Gastrocnemius medialis (tissue), 4 donors: Measurements from ENCODE around the gene GH1.

Experiments
- POLR2A ChIP-seq, 2 donors: fragments of 450-650 bp; IDR thresholded peaks; one replicate each; pipeline ENCODE4 v1.6.1; 2017; ENCODE audit warnings: antibody characterized with exemption in 2 of 2, mild to moderate bottlenecking in 2 of 2, moderate library complexity in 2 of 2
- TF ChIP-seq, protein P1 (sequence below), 5 experiments: fragments of 450-650 bp in 3 of 5; fragments of 200-600 bp in 2 of 5; sonication (generic) in 2 of 5; IDR thresholded peaks in 4 of 5; conservative IDR thresholded peaks in 1 of 5; 1 replicate in 4 of 5; 2 replicates in 1 of 5; pipeline ENCODE4 v1.5.1; 2016 to 2019; ENCODE audit warnings: antibody characterized with exemption in 5 of 5, mild to moderate bottlenecking in 3 of 5, moderate library complexity in 3 of 5

DNA sequence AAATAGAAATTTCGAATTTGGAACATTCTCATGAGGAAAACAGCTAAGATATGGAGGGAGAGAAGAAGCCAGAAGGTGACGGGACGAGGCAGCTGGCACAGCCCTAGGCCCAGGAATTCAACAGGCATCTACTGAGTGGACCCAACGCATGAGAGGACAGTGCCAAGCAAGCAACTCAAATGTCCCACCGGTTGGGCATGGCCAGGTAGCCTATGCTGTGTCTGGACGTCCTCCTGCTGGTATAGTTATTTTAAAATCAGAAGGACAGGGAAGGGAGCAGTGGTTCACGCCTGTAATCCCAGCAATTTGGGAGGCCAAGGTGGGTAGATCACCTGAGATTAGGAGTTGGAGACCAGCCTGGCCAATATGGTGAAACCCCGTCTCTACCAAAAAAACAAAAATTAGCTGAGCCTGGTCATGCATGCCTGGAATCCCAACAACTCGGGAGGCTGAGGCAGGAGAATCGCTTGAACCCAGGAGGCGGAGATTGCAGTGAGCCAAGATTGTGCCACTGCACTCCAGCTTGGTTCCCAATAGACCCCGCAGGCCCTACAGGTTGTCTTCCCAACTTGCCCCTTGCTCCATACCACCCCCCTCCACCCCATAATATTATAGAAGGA, 2.0 kb downstream of the GH1 start:
- TF ChIP-seq, protein P1, sequence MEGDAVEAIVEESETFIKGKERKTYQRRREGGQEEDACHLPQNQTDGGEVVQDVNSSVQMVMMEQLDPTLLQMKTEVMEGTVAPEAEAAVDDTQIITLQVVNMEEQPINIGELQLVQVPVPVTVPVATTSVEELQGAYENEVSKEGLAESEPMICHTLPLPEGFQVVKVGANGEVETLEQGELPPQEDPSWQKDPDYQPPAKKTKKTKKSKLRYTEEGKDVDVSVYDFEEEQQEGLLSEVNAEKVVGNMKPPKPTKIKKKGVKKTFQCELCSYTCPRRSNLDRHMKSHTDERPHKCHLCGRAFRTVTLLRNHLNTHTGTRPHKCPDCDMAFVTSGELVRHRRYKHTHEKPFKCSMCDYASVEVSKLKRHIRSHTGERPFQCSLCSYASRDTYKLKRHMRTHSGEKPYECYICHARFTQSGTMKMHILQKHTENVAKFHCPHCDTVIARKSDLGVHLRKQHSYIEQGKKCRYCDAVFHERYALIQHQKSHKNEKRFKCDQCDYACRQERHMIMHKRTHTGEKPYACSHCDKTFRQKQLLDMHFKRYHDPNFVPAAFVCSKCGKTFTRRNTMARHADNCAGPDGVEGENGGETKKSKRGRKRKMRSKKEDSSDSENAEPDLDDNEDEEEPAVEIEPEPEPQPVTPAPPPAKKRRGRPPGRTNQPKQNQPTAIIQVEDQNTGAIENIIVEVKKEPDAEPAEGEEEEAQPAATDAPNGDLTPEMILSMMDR (IDR thresholded peaks at IDR 0.05 in 4 of 5, conservative IDR thresholded peaks at IDR 0.05 in 1 of 5), result no peak
- no peak for TF ChIP-seq POLR2A (IDR thresholded peaks at IDR 0.05)
